MCF 10A (cell line): ENCODE measurements around the gene CMPK2. TPM values are rescaled to one million over a fixed set of nuclear protein-coding genes. Genes with fewer than 3 reads are reported as not detected.
"Not testable (repeated sequence)": the region's sequence is repeated elsewhere in the genome, so short reads cannot be mapped to it uniquely, and the experiment has no call there.

Experiments
- BruUV-seq: library from RNA; stranded (reverse); fragments of 400-500 nt; replicated peaks from 2 replicates; lab custom pipeline; 2021; lab: Mats Ljungman, UMichigan
- CTCF ChIA-PET: fragments of 300-600 bp; sonication (Branson Sonifier 250); formaldehyde crosslinking; extraction: SDS; loops from one replicate; lab custom pipeline; 2021; ENCODE audit warnings: antibody characterized with exemption, inconsistent platforms; lab: Yijun Ruan, JAX
- POLR2A ChIA-PET: fragments of 300-600, 350-650 bp; sonication (Branson Sonifier 250); formaldehyde crosslinking; extraction: SDS; loops from one replicate; lab custom pipeline; 2020; ENCODE audit warnings: antibody characterized with exemption, inconsistent platforms; lab: Yijun Ruan, JAX
- DNase-seq: peaks from one replicate; pipeline ENCODE4 v3.0.0-alpha.2; 2018; ENCODE audit not compliant: unreplicated experiment
- H3K27ac Mint-ChIP-seq: one replicate; pipeline ENCODE4 v1.8.0; 2022; ENCODE audit warnings: mild to moderate bottlenecking, low read depth, mixed read lengths; ENCODE audit not compliant: unreplicated experiment
- H3K27me3 Mint-ChIP-seq: one replicate; pipeline ENCODE4 v1.8.0; 2022; ENCODE audit warnings: mixed read lengths; ENCODE audit not compliant: insufficient read depth, unreplicated experiment
- H3K36me3 Mint-ChIP-seq: one replicate; pipeline ENCODE4 v1.8.0; 2022; ENCODE audit warnings: mild to moderate bottlenecking, moderate library complexity, mixed read lengths; ENCODE audit not compliant: insufficient read depth, unreplicated experiment
- H3K4me1 Mint-ChIP-seq: one replicate; pipeline ENCODE4 v1.8.0; 2022; ENCODE audit warnings: mixed read lengths; ENCODE audit not compliant: insufficient read depth, unreplicated experiment
- H3K4me3 Mint-ChIP-seq: one replicate; pipeline ENCODE4 v1.8.0; 2022; ENCODE audit warnings: mild to moderate bottlenecking, moderate library complexity, mixed read lengths; ENCODE audit not compliant: unreplicated experiment
- H3K9me3 Mint-ChIP-seq: one replicate; pipeline ENCODE4 v1.8.0; 2022; ENCODE audit warnings: mixed read lengths; ENCODE audit not compliant: unreplicated experiment
- CTCF ChIP-seq: fragments of 200-600 bp; IDR thresholded peaks from one replicate; pipeline ENCODE4 v1.8.0; 2022; ENCODE audit warnings: antibody characterized with exemption, mild to moderate bottlenecking; ENCODE audit not compliant: unreplicated experiment
- intact Hi-C: fragments of 100-400 bp; cut with micrococcal nuclease; formaldehyde crosslinking; loops from 2 replicates; pipeline ENCODE4 v1.14.1; 2022
- total RNA-seq: library from RNA; stranded (reverse); gene quantifications from 2 replicates; pipeline ENCODE4 v1.2.3, GENCODE V29; 2022

The CMPK2 gene
- total RNA-seq, 1 experiment from 2014 or later, result 0.40 TPM

GRCh38 chr2:6863792-6864191 is 1.9 kb downstream of the CMPK2 start:
- Mint-ChIP-seq H3K9me3 (peaks cover 10% of the 10 kb centered on the region), H3K4me3 (no peak overlapping the region), H3K4me1 (peaks cover 7% of the 10 kb centered on the region), H3K27me3 (no peaks in the 10 kb centered on the region), H3K36me3 (no peaks in the 10 kb centered on the region), H3K27ac (no peak overlapping the region)
- no peak for TF ChIP-seq CTCF
- ChIA-PET CTCF (interaction anchor here (1.0 to 1.4 kb wide), 2 partner anchors 14 to 181 kb away, joined by 3 read pairs; partner anchors contain the start of gene RSAD2), POLR2A (no interaction called here)
- intact Hi-C loops, result no loop called here
- no peak for DNase-seq
- no TSS peak for BruUV-seq

GRCh38 chr2:6860296-6860695 is 5.4 kb downstream of the CMPK2 start:
- no peak overlapping the region for H3K27ac Mint-ChIP-seq
- no peak for DNase-seq
- TF ChIP-seq CTCF, result no peak
- ChIA-PET POLR2A (no interaction called here), CTCF (no interaction called here)
- peaks cover 21% of the 10 kb centered on the region for H3K9me3 Mint-ChIP-seq
- BruUV-seq, result no TSS peak
- peaks cover 7% of the 10 kb centered on the region for H3K4me1 Mint-ChIP-seq
- peaks cover 3% of the 10 kb centered on the region for H3K36me3 Mint-ChIP-seq
- no peaks in the 10 kb centered on the region for H3K27me3 Mint-ChIP-seq
- intact Hi-C loops, result no loop called here
- H3K4me3 Mint-ChIP-seq, result no peak overlapping the region

- H3K36me3 Mint-ChIP-seq, result not testable (repeated sequence)
These were observed 7.2 kb downstream of the CMPK2 start for GRCh38 chr2:6858466-6859027.

GRCh38 chr2:6856548-6856920 is 9.2 kb downstream of the CMPK2 start:
- H3K4me3 Mint-ChIP-seq, result no peak overlapping the region
- no peak overlapping the region for H3K27ac Mint-ChIP-seq
- H3K4me1 Mint-ChIP-seq, result peaks cover 7% of the 10 kb centered on the region
- POLR2A ChIA-PET, result interaction anchor here (0.7 kb wide), 1 partner anchor 220 kb away, joined by 3 read pairs; no protein-coding TSS in a partner anchor
- no peaks in the 10 kb centered on the region for H3K27me3 Mint-ChIP-seq
- H3K9me3 Mint-ChIP-seq, result peaks cover 21% of the 10 kb centered on the region
- no peak for TF ChIP-seq CTCF
- intact Hi-C loops, result no loop called here
- CTCF ChIA-PET, result interaction anchor here (0.7 to 2.1 kb wide), 3 partner anchors 8 to 1752 kb away, joined by 3 to 9 read pairs (median 7); partner anchors contain the start of gene CMPK2
- BruUV-seq, result no TSS peak
- DNase-seq, result peak; percentile 30
- peaks cover 6% of the 10 kb centered on the region for H3K36me3 Mint-ChIP-seq

More at GRCh38 chr2:6858466-6859027, 7.2 kb downstream of the CMPK2 start:
- H3K4me3 Mint-ChIP-seq, POLR2A ChIA-PET, H3K4me1 Mint-ChIP-seq, H3K27ac Mint-ChIP-seq, DNase-seq, BruUV-seq, H3K27me3 Mint-ChIP-seq, intact Hi-C loops: not testable (repeated sequence)
- peaks cover 21% of the 10 kb centered on the region for H3K9me3 Mint-ChIP-seq
- CTCF ChIA-PET, result interaction anchor here (2.1 kb wide), 1 partner anchor 10 kb away, joined by 7 read pairs; no protein-coding TSS in a partner anchor
